Activated T-helper 1 cell treated with anti-CD3 and anti-CD28 coated beads, Interleukin-2, amount 50 U/mL, for 16 hours (primary cell): ENCODE data around the gene TWF2.

Experiments used
- DNase-seq, 2 donors: peaks; one replicate each; pipeline ENCODE4 v3.0.0-alpha.2; 2020; ENCODE audit warnings: low read depth in 1 of 2, low spot score in 1 of 2

Gene TWF2

GRCh38 chr3:52204337-52205073 lies 34.5 kb downstream of the TWF2 start:
- no peak for DNase-seq

DNA sequence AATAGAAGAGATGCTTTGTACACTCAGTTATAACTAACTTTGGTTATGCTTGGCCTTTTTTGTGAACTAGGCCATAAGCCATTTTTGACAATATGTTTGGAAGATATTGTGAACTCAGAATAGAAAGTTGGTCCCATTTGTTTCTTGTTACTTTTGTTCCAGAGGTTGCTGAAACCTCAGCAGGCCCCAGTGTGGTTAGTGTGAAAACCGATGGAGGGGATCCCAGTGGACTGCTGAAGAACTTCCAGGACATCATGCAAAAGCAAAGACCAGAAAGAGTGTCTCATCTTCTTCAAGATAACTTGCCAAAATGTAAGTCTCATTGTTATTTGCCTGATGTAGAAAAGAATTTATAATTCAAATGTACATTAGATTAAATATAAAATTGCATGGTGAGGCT lies 35.3 kb downstream of the TWF2 start:
- no peak for DNase-seq

DNA sequence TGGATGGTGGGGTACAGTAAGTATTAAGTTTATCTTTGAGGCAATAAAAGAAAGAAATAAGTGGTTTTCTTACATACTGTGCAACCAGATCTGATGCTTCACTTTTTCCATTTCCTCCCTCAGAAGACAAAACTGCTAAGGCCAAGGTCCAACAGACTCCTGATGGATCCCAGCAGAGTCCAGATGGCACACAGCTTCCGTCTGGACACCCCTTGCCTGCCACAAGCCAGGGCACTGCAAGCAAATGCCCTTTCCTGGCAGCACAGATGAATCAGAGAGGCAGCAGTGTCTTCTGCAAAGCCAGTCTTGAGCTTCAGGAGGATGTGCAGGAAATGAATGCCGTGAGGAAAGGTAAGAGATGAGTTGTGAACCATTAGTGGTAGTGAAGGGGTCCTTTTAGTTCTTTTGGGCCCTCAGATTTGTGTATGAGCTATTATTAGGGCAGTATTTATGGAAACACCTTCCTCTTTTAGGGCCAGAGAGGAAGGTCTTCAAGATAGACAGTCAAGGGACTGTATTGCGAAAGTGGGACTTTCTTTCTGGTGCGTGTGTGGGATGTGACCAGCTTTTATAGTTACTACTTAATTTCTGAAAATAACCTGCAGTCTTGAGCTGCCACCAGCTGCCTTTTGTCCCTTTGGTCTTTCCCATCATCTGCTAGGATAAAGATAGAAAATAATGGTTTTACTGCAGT lies 36.4 kb downstream of the TWF2 start:
- DNase-seq = no peak

DNA sequence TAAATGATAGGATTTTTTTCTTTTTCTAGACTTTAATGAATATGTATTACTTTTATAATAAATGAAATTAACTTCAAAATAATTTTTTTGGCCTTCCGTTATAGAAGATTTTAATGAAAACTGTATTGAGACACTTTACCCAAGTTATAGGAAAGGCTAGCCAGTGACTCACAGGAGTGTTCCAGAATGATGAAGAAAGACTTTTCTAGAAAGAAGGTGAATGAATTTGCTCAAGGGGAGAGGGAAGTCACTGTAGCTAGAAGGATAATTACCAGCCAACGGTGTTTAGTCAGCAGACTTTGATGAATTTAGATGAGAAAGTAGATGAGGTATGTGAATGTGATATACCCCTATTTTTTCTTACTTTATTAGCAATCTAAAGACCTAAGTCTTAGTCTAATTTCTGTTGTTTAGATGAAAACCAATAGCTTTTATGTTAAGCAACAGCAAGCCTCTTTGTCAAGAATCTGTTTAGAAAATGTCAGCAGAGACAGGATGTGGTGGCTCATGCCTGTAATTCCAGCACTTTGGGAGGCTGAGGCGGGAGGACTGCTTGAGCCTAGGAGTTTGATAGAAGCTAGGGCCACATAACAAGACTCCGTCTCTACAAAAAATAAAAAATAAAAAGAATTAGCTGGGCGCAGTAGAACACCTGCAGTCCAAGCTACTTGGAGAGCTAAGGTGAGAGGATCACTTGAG lies 37.8 kb downstream of the TWF2 start:
- no peak for DNase-seq

DNA sequence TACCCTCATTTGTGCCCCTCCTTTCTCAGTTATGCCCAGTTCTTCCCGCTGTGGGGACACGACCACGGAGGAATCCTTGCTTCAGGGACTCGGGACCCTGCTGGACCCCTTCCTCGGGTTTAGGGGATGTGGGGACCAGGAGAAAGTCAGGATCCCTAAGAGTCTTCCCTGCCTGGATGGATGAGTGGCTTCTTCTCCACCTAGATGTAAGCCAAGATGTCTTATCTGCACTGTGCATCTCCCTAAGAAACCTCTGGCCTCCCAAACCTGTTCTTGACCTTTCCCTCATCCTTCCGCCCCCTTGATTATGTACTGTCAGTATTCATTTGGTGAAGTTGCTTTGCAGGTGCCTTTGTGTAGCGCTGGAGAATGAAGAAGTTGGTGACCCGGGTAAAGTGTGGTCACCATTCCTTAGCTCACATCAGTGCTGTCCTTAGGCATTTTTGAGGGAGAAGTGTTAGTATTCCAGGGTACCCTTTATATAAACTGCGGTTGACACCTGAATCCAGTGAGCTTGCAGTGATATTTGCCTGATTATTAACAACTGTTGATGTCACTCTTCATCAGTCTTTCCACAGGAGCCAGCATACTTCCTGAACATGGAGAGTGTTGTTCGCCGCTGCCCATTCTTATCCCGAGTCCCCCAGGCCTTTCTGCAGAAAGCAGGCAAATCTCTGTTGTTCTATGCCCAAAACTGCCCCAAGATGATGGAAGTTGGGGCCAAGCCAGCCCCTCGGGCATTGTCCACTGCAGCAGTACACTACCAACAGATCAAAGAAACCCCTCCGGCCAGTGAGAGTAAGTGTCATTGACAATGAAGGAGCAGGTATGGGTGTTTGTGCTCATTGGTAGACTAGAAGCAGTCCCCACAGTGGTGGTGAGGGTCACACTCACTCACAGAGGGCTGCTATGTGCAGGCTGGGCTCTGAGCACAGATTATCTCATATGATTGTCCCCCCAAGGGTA lies 40.0 kb downstream of the TWF2 start:
- DNase-seq = no peak

GRCh38 chr3:52197842-52198625 lies 40.9 kb downstream of the TWF2 start, which contains the start of gene ALAS1:
Gene ALAS1, plus strand, starts transcription at chr3:52198160. Its CDS starts 1,082 bp downstream, at chr3:52199242.
- DNase-seq = peak; percentile 87 to 92

DNA sequence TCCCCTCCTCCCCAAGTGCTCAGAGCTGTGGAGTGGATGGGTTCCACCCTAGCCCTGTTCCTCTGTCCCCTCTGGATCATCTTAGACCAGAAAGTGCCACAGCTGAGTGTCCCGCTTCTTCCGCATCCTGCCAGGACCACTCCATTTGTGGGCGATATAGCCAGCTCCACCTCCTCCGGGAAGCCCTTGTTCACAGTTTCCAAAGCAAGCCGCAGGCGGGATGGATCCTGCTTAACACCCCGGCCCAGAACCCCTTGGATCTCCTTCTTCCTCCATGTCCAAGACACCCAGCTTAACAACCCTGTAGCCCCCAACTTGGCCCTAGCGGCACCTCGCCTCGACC lies 41.5 kb downstream of the TWF2 start:
- DNase-seq = no peak

DNA sequence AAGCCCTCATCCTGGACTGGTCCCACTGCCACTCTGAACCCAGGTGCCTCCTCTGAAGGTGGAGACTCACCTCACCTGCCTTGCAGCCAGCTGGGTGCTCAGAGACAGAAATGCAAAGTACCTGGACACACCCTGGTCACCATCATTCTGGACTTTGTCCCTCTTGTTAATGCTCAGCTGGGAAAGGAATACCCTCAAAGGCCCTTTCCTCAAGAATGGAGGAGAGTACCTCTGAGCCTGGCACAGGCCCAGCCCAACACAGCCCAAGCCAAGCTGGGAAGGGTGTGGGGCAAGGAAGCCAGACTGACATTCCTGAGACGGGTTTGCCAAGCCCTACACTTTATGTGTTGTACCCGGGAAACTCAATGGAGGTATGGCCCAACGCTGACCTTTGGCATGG lies 42.0 kb downstream of the TWF2 start:
- no peak for DNase-seq

- DNase-seq = no peak
Observed at GRCh38 chr3:52195823-52196331, 43.1 kb downstream of the TWF2 start.

DNA sequence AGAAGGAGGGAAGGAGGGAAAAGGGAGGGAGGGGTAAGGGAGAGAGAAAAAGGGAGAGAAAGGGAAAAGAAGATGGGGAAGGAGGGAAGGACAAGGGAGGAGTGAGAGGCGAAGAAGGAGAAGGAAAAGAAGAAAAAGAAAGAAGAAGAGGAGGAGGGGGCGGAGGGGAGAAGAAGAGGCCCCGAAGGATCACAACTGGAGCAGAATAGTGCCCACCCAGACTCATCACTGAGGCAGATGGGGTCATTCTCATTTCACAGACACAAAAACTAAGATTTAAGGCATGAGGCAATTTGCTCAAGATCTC lies 43.7 kb downstream of the TWF2 start:
- no peak for DNase-seq

- no peak for DNase-seq
Observed at GRCh38 chr3:52194485-52195290, 44.3 kb downstream of the TWF2 start.

GRCh38 chr3:52193065-52193464 lies 45.9 kb downstream of the TWF2 start:
- no peak for DNase-seq

DNA sequence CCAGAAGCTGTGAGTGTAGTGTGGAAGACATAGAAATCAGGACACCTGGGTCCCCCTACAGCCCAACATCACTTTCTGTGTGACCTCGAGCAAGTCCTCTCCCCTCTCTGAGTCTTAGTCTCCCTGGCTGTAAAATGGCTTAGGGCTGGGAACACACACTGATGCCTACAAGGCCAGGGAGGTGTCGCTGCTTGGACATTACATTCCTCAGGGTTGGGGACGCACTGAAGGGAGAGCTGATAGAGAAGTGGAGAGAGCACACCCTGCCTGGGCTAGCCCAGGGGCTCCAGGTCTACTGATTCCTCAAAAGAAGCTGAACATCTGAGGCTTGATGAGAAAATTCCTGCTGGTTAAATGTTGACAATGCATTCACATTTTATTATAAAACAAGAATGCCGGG lies 47.3 kb downstream of the TWF2 start:
- no peak for DNase-seq

DNA sequence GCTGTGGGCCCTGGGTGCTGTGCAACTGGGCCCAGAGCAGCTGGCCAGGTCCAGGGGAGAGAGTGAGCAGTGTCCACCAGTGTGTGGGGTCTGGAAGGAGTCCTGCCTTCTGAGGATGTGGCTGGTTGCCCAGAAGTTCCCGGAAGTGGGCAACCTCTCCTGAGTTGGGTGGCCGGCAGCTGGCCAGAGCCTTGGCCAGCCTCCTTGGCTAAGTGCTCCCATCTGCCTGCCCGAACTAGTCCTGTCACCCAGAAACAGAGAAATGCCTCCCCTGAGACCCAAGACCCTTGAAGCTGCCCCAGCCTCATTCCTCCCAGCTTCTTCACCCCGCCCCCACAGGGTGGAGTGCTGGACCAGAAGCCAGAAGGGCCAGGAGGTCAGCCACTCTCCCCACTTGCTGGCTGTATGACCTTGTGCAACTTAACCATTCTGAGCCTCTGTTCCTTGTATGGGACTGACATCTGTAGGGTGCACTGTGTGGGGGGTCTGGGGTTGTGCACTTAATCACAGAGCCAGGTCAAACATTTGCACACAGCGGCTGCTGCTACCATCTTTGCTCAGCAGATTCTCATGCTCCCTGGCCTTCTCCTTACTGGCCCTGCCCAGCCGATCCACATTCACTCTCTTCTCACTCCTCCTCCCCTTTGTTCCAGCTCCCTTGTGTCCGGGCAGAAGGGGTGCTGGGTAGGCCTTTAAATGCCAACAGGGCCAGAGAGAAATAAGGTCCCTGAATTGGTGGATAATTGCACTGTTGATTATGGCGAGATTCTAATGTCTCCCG lies 48.5 kb downstream of the TWF2 start:
- DNase-seq = no peak

DNA sequence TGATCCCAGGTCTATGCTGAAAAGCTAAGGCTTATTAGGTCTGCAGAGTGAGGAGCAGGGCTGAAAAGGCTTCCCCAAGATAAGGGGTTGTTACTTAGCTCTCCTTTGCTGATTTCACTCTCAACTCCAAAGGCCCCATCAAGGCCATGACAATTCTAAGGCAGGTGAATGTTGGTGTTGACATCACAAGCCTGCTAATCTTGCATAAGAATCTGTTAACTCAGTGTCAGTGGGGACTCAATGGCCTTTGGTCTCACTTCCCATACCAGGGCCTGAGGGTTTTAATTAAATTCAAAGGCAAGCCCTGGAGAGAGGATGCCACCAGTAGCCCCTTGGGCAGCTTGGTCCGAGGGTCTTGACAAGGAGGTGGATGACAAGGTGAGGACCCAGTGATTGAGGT lies 50.4 kb downstream of the TWF2 start:
- DNase-seq = no peak

- DNase-seq = no peak
Observed at GRCh38 chr3:52186729-52187128, 52.2 kb downstream of the TWF2 start.

- no peak for DNase-seq
Observed at GRCh38 chr3:52185837-52186236, 53.1 kb downstream of the TWF2 start.

DNA sequence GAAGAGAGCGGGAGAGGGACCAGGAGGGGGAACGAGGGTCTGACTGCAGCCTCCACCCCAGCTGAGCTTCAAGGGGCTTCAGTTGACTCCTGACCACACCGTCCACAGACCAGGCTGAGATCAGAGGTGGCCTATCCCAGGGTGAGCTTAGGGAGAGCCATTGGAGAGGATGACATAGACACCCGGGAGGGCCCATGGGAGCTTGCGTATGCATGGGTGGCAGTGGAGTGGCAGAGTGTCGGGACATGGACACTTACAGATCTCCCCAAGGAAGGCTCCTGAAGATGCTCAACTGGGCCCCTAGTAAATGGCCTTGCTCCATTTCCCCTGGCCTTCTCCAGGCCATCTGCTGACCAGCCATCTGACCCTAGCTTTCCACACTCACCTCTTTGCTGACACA lies 53.6 kb downstream of the TWF2 start:
- no peak for DNase-seq

- DNase-seq = no peak
Observed at GRCh38 chr3:52184690-52185089, 54.3 kb downstream of the TWF2 start.
